ENCODE data around the gene CFAP97D2. TPM values are rescaled to one million over a fixed set of nuclear protein-coding genes. Genes with fewer than 3 reads are reported as not detected.
"Not testable (repeated sequence)": the region's sequence is repeated elsewhere in the genome, so short reads cannot be mapped to it uniquely, and the experiment has no call there.

Gene CFAP97D2
- total RNA-seq, 2 experiments from 2014 or later = not detected

DNA sequence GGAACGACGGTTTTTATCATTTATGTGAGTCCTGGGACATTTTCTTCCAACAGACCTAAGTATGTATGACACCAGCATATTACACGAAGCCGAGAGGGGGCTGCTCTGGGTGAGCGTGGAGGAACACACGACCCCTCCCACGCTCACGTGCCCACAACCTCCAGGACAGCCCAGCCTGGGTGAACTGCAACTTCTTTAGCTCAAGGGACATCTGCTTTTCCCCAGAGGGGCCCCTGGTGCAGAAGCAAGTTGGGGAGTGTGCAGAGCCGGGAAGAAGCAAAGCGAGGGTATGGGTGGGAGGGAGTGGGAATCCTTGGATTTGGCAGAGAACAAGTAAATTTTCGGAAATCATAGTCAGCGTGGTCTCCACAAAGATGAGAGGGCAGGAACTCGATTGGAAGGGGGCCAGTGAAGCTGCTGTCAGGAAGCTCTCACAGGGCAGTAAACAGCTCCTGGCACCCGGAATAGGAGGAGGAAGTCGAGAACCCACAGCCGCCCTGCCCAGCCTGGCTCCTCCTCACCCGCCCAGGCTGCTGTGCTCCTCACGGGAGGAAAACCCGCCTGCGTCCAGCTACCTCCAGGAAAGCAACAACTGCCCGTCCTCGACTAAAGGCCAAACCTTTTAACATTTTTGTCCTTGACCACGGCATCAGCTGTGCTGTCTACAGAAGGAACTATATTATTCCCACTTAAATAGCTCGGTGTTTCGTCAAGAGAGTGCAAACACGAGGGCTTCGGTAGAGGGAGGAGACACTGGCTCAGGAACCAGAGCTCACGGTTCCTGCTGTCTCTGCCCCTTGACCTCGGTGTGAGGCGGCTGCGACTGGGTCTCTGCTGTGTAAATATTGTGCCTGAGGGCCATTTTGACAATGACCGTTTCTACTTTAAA, 17.2 kb upstream of the CFAP97D2 start:
- no peak for DNase-seq
- Mint-ChIP-seq H3K36me3 (peaks cover 2% of the 10 kb centered on the region), H3K27me3 (no peaks in the 10 kb centered on the region), H3K4me1 (peaks cover 46% of the 10 kb centered on the region), H3K4me3 (peak overlapping the region; percentile 67), H3K27ac (peak overlapping the region; percentile 80), H3K9me3 (peaks cover 13% of the 10 kb centered on the region)

DNA sequence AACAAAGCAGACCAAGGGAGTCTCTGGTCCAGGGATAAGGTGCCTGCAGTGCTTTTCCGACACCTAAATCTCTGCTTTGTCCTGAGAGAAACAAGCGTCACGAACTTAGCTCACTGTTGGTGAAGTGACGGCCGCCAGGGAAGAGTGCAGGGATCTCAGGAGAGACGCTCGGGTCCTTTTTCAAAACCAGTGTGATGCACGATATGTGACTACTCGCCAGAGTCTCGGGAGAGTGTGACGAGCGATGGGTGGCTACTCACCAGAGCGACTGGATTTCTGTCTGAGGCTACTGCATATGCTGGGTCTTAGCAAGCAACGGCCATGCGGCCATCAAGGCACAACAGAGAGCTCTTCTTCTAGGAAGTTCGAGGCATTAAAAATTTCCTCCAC, 16.5 kb upstream of the CFAP97D2 start:
- H3K36me3 Mint-ChIP-seq = peaks cover 2% of the 10 kb centered on the region
- H3K27me3 Mint-ChIP-seq = no peaks in the 10 kb centered on the region
- no peak for DNase-seq
- peak overlapping the region; percentile 80 for H3K27ac Mint-ChIP-seq
- peaks cover 14% of the 10 kb centered on the region for H3K9me3 Mint-ChIP-seq
- H3K4me1 Mint-ChIP-seq = peaks cover 50% of the 10 kb centered on the region
- peak overlapping the region; percentile 67 for H3K4me3 Mint-ChIP-seq

- peaks cover 2% of the 10 kb centered on the region for H3K36me3 Mint-ChIP-seq
- H3K4me1 Mint-ChIP-seq = peaks cover 60% of the 10 kb centered on the region
- no peaks in the 10 kb centered on the region for H3K27me3 Mint-ChIP-seq
- no peak for DNase-seq
- H3K4me3 Mint-ChIP-seq = no peak overlapping the region
- H3K9me3 Mint-ChIP-seq = peaks cover 13% of the 10 kb centered on the region
- H3K27ac Mint-ChIP-seq = no peak overlapping the region
Observed at GRCh38 chr13:114164053-114164452, 15.0 kb upstream of the CFAP97D2 start.

- Mint-ChIP-seq H3K27me3 (no peaks in the 10 kb centered on the region), H3K4me3 (no peak overlapping the region), H3K4me1 (peaks cover 58% of the 10 kb centered on the region), H3K9me3 (peaks cover 13% of the 10 kb centered on the region), H3K27ac (no peak overlapping the region), H3K36me3 (peaks cover 2% of the 10 kb centered on the region)
- no peak for DNase-seq
Observed at GRCh38 chr13:114164681-114165429, 14.2 kb upstream of the CFAP97D2 start.

GRCh38 chr13:114166381-114167131, 12.5 kb upstream of the CFAP97D2 start:
- H3K4me3 Mint-ChIP-seq = no peak overlapping the region

GRCh38 chr13:114167426-114167825, 11.6 kb upstream of the CFAP97D2 start:
- no peak for DNase-seq
- H3K4me3 Mint-ChIP-seq = no peak overlapping the region

More at GRCh38 chr13:114166381-114167131, 12.5 kb upstream of the CFAP97D2 start:
- no peak for DNase-seq
- Mint-ChIP-seq H3K27ac (no peak overlapping the region), H3K9me3 (peaks cover 9% of the 10 kb centered on the region), H3K27me3 (no peaks in the 10 kb centered on the region), H3K4me1 (peaks cover 44% of the 10 kb centered on the region), H3K36me3 (no peaks in the 10 kb centered on the region)

GRCh38 chr13:114167885-114168284, 11.2 kb upstream of the CFAP97D2 start:
- no peaks in the 10 kb centered on the region for H3K36me3 Mint-ChIP-seq
- no peak for DNase-seq
- H3K27ac Mint-ChIP-seq = peak overlapping the region; percentile 75
- peaks cover 16% of the 10 kb centered on the region for H3K9me3 Mint-ChIP-seq
- H3K4me3 Mint-ChIP-seq = no peak overlapping the region
- H3K4me1 Mint-ChIP-seq = peaks cover 30% of the 10 kb centered on the region
- no peaks in the 10 kb centered on the region for H3K27me3 Mint-ChIP-seq

More at GRCh38 chr13:114167426-114167825, 11.6 kb upstream of the CFAP97D2 start:
- H3K27me3 Mint-ChIP-seq = no peaks in the 10 kb centered on the region
- peak overlapping the region; percentile 75 for H3K27ac Mint-ChIP-seq
- no peaks in the 10 kb centered on the region for H3K36me3 Mint-ChIP-seq
- H3K9me3 Mint-ChIP-seq = peaks cover 13% of the 10 kb centered on the region
- peaks cover 35% of the 10 kb centered on the region for H3K4me1 Mint-ChIP-seq

- no peak for DNase-seq
- Mint-ChIP-seq H3K27me3 (no peaks in the 10 kb centered on the region), H3K4me1 (peaks cover 9% of the 10 kb centered on the region), H3K36me3 (peaks cover 3% of the 10 kb centered on the region), H3K4me3 (no peak overlapping the region), H3K27ac (no peak overlapping the region), H3K9me3 (peaks cover 25% of the 10 kb centered on the region)
Observed at GRCh38 chr13:114173272-114173671, 5.8 kb upstream of the CFAP97D2 start.

- H3K36me3 Mint-ChIP-seq = peaks cover 3% of the 10 kb centered on the region
- no peaks in the 10 kb centered on the region for H3K27me3 Mint-ChIP-seq
- no peak overlapping the region for H3K4me3 Mint-ChIP-seq
- H3K4me1 Mint-ChIP-seq = peaks cover 11% of the 10 kb centered on the region
- DNase-seq = no peak
- peaks cover 25% of the 10 kb centered on the region for H3K9me3 Mint-ChIP-seq
- H3K27ac Mint-ChIP-seq = no peak overlapping the region
Observed at GRCh38 chr13:114173745-114174144, 5.3 kb upstream of the CFAP97D2 start.

DNA sequence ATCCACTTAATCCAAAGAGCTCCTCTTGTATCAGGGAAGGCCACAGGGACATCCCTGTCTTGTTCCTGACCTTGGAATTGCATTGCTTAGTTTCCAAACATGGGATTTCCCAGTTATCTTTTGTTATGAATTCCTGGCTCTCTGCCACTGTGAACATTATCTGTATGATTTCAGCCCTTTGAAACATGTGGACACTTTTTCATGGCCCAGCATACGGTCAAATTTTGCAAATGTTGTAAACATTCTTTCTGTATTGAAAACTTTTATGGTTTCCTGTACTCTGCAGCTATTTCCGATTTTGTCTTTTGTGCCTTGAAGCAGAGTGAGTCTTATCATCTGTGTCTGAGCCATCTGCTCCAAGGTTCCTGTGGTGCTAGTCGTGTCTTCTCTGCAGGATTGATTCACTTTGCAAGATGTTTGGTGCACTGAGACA, 4.5 kb upstream of the CFAP97D2 start:
- no peak overlapping the region for H3K4me3 Mint-ChIP-seq

GRCh38 chr13:114176359-114176902, 2.6 kb upstream of the CFAP97D2 start:
- not testable (repeated sequence) for H3K4me3 Mint-ChIP-seq
- peaks cover 18% of the 10 kb centered on the region for H3K9me3 Mint-ChIP-seq

More for the DNA sequence above, 4.5 kb upstream of the CFAP97D2 start:
- DNase-seq = no peak
- no peak overlapping the region for H3K27ac Mint-ChIP-seq
- H3K27me3 Mint-ChIP-seq = no peaks in the 10 kb centered on the region
- H3K4me1 Mint-ChIP-seq = peaks cover 8% of the 10 kb centered on the region
- peaks cover 3% of the 10 kb centered on the region for H3K36me3 Mint-ChIP-seq
- peaks cover 20% of the 10 kb centered on the region for H3K9me3 Mint-ChIP-seq

GRCh38 chr13:114177245-114178010, 1.6 kb upstream of the CFAP97D2 start:
- H3K27me3 Mint-ChIP-seq = no peaks in the 10 kb centered on the region
- H3K4me1 Mint-ChIP-seq = peaks cover 18% of the 10 kb centered on the region
- H3K9me3 Mint-ChIP-seq = peaks cover 13% of the 10 kb centered on the region
- H3K27ac Mint-ChIP-seq = no peak overlapping the region
- H3K4me3 Mint-ChIP-seq = no peak overlapping the region
- peaks cover 3% of the 10 kb centered on the region for H3K36me3 Mint-ChIP-seq
- DNase-seq = no peak

More at GRCh38 chr13:114176359-114176902, 2.6 kb upstream of the CFAP97D2 start:
- H3K27ac Mint-ChIP-seq, DNase-seq, H3K27me3 Mint-ChIP-seq, H3K36me3 Mint-ChIP-seq: not testable (repeated sequence)
- peaks cover 18% of the 10 kb centered on the region for H3K4me1 Mint-ChIP-seq

DNA sequence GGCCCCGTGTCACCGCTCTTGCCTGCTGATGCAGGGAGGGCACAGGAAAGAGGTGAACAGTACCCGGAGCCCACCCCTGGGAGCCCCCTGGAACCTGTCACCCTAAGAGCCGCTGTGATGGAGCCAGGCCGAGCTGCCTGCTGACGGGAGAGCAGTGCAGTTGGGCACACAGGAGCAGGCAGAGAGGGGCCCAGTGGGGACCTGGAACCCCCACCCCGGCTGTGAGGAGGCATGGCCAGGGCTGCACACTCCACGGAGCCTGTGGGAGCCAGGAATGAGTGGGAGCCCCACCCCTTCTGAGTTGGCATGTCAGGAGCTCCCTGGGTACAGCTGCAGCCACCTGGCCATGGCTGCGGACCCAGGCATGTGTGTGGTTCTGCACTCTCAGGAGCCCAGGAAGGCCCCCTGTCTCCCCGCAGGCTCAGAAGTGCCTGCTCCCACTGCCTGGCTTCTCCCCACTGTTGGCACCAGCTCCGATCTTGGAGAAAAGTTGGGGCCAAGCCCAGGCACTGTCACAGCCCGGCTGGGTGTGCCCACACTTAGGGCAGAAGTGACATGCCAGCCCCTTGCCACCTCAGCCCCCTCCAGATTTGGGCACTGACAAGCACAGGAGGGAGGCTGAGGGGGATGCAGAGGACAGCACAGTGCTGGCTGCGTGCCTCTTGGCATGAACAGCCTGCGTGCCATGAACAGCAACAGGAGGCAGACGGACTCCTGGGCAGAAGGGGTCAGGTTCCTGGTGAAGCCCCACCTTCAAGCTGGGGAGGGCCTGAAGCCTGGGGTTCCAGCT, 6.3 kb downstream of the CFAP97D2 start:
- no peak overlapping the region for H3K27ac Mint-ChIP-seq
- no peaks in the 10 kb centered on the region for H3K27me3 Mint-ChIP-seq
- H3K36me3 Mint-ChIP-seq = no peaks in the 10 kb centered on the region
- H3K9me3 Mint-ChIP-seq = peaks cover 4% of the 10 kb centered on the region
- no peak overlapping the region for H3K4me3 Mint-ChIP-seq
- H3K4me1 Mint-ChIP-seq = peaks cover 7% of the 10 kb centered on the region
- DNase-seq = no peak
